ENCODE results near the gene GARIN5A.

GRCh38 chr19:50507376-50507775 lies 30.7 kb upstream of the GARIN5A start:
- TF ChIP-seq, protein P1, sequence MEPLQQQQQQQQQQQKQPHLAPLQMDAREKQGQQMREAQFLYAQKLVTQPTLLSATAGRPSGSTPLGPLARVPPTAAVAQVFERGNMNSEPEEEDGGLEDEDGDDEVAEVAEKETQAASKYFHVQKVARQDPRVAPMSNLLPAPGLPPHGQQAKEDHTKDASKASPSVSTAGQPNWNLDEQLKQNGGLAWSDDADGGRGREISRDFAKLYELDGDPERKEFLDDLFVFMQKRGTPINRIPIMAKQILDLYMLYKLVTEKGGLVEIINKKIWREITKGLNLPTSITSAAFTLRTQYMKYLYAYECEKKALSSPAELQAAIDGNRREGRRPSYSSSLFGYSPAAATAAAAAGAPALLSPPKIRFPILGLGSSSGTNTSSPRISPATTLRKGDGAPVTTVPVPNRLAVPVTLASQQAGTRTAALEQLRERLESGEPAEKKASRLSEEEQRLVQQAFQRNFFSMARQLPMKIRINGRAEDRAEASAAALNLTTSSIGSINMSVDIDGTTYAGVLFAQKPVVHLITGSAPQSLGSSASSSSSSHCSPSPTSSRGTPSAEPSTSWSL (CRISPR knock-in tag; IDR thresholded peaks at IDR 0.05; ENCODE audit: borderline replicate concordance): no peak
- TF ChIP-seq RFX1 (IDR thresholded peaks at IDR 0.05) (no peak), USF2 (CRISPR knock-in tag; IDR thresholded peaks at IDR 0.05) (no peak)
